Left ventricle myocardium inferior (tissue), 1 donor: Measurements from ENCODE around the gene CASZ1. TPM values are rescaled to one million over a fixed set of nuclear protein-coding genes. Genes with fewer than 3 reads are reported as not detected.

ENCODE experiments used
- DNase-seq: peaks from one replicate; pipeline ENCODE4 v3.0.0-alpha.2; 2020
- H3K27ac ChIP-seq: fragments of 200-600 bp; replicated peaks from 2 replicates; pipeline ENCODE4 v1.8.0; 2021
- H3K27me3 ChIP-seq: fragments of 200-600 bp; 2 replicates; pipeline ENCODE4 v1.8.0; 2021; ENCODE audit warnings: low read depth
- H3K36me3 ChIP-seq: fragments of 200-600 bp; 2 replicates; pipeline ENCODE4 v1.8.0; 2021
- H3K4me1 ChIP-seq: fragments of 200-600 bp; 2 replicates; pipeline ENCODE4 v1.8.0; 2021
- H3K4me3 ChIP-seq: fragments of 200-600 bp; 2 replicates; pipeline ENCODE4 v1.8.0; 2021; ENCODE audit warnings: mild to moderate bottlenecking, moderate library complexity
- H3K9me3 ChIP-seq: fragments of 200-600 bp; replicated peaks from 2 replicates; pipeline ENCODE4 v1.8.0; 2021
- CTCF ChIP-seq: fragments of 200-600 bp; IDR thresholded peaks from 2 replicates; pipeline ENCODE4 v1.8.0; 2021; ENCODE audit warnings: antibody characterized with exemption, mild to moderate bottlenecking, borderline replicate concordance
- intact Hi-C: fragments of 100-400 bp; cut with micrococcal nuclease; formaldehyde crosslinking; loops from one replicate; pipeline ENCODE4 v1.11.0; 2022
- total RNA-seq: library from RNA; stranded (reverse); fragmentation: NEBNext Ultra II Directional; extraction: Animal tissue kit (Norgen Biotek cat#: 25700); gene quantifications from one replicate; pipeline ENCODE4 v1.2.1, GENCODE V29; 2021
- donor health status: DM: no; HTN: yes; CAD: no; lungs with severe emphysema.

CASZ1 gene
- total RNA-seq, 1 donor from 2014 or later, result 56.3 TPM

- peaks cover 82% of the 10 kb centered on the region for H3K4me1 ChIP-seq
- no peak for DNase-seq
Measured at GRCh38 chr1:10740123-10740522, 56.3 kb downstream of the CASZ1 start.

GRCh38 chr1:10739589-10739988, 56.9 kb downstream of the CASZ1 start:
- H3K4me1 ChIP-seq, result peaks cover 82% of the 10 kb centered on the region
- intact Hi-C loops, result no loop called here

More at GRCh38 chr1:10740123-10740522, 56.3 kb downstream of the CASZ1 start:
- Histone ChIP-seq H3K9me3 (no peaks in the 10 kb centered on the region), H3K36me3 (no peaks in the 10 kb centered on the region), H3K27me3 (no peaks in the 10 kb centered on the region), H3K4me3 (no peak overlapping the region), H3K27ac (no peak overlapping the region)
- no peak for TF ChIP-seq CTCF
- intact Hi-C loops, result no loop called here

DNA sequence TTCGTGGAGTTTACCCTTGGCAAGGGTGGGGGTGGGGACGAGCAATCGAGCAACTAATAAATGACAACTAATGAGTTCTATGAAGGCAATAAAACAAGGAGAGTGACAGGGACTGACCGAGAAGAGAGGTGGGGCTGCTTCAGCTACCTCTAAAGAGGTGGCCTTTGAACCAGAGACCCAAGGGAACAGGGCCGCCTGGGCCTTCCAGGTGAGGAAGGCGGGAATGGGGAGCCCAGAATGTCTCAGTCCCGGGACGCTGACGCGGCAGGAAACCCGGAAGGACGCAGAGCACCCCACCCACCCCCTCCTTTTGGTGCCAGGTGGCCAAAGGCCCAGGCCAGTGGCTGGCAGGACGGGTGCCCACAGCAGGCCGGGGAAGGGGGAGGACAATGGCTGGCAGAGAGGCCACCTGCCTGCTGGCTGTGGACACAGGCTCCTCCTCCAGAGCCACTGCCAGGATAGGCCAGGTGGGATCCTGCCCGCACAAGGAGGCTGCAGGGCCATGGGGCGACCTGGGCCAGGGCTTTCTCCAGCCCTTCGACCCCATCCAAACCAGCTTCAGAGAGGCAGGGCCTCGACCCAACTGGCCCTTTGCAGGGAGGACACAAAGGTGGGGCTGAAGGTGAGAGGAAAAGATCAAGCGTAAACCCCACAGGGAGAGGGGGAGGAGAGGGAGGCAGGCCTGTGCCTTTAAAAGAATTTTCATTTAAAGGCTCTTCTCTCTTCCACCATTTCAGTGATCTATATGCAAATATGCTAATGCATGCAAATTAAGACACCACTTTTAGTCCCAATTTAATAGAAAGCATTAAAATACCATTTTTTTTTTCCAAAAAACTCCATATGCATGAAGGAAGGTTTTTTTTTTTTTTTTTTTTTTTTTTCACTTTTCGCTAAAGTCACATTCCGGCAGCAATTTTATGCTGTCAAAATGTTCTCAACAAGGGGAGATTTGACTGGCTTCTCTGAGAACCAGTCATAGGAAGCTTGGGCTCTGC, 58.1 kb downstream of the CASZ1 start:
- Histone ChIP-seq H3K4me3 (no peak overlapping the region), H3K9me3 (no peaks in the 10 kb centered on the region), H3K4me1 (peaks cover 86% of the 10 kb centered on the region), H3K27ac (peak overlapping the region; percentile 84), H3K36me3 (no peaks in the 10 kb centered on the region), H3K27me3 (no peaks in the 10 kb centered on the region)
- intact Hi-C loops, result no loop called here
- no peak for DNase-seq
- TF ChIP-seq CTCF, result no peak

More at GRCh38 chr1:10739589-10739988, 56.9 kb downstream of the CASZ1 start:
- H3K4me3 ChIP-seq, result no peak overlapping the region
- no peaks in the 10 kb centered on the region for H3K9me3 ChIP-seq
- TF ChIP-seq CTCF, result no peak
- H3K27me3 ChIP-seq, result no peaks in the 10 kb centered on the region
- DNase-seq, result no peak
- H3K36me3 ChIP-seq, result no peaks in the 10 kb centered on the region
- peak overlapping the region; percentile 33 for H3K27ac ChIP-seq

DNA sequence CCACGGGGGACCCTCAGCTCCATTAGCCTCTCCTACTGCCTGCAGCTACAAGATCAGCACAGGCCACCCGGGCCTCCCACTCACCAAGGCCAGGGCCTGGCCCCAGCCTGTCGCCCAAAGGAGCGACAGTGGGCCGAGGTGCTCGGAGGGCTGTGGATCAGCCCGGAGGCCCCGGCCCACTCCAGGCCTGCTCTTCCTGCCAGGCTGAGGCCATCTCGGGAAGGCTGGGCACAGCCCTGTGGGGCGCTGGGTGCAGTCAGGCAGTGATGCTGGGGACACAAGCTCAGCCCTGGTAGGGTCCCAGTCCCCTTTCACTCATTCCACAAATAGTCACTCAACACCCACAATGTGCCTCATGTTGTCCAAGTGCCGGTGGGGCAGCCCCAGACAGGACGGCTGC, 58.8 kb downstream of the CASZ1 start:
- Histone ChIP-seq H3K4me3 (peak overlapping the region; percentile 32), H3K36me3 (no peaks in the 10 kb centered on the region), H3K9me3 (no peaks in the 10 kb centered on the region), H3K27ac (peak overlapping the region; percentile 84), H3K27me3 (no peaks in the 10 kb centered on the region), H3K4me1 (peaks cover 83% of the 10 kb centered on the region)
- TF ChIP-seq CTCF, result no peak
- intact Hi-C loops, result no loop called here
- no peak for DNase-seq

- H3K9me3 ChIP-seq, result no peaks in the 10 kb centered on the region
- peak overlapping the region; percentile 84 for H3K27ac ChIP-seq
- no peaks in the 10 kb centered on the region for H3K36me3 ChIP-seq
- peaks cover 76% of the 10 kb centered on the region for H3K4me1 ChIP-seq
- peak overlapping the region; percentile 32 for H3K4me3 ChIP-seq
- no peaks in the 10 kb centered on the region for H3K27me3 ChIP-seq
- no peak for TF ChIP-seq CTCF
- peak; percentile 57 for DNase-seq
- intact Hi-C loops, result no loop called here
Measured at GRCh38 chr1:10736634-10737586, 59.5 kb downstream of the CASZ1 start.
